Measurements from ENCODE around the gene NXNL1.

NXNL1 gene

GRCh38 chr19:17419621-17420474, 40.9 kb downstream of the NXNL1 start, which contains the start of gene MVB12A:
TSS of gene MVB12A (plus strand) at chr19:17420047. CDS start at chr19:17420136, 89 bp downstream.
- DNase-seq (ENCODE audit: low spot score), result peak; percentile 99

DNA sequence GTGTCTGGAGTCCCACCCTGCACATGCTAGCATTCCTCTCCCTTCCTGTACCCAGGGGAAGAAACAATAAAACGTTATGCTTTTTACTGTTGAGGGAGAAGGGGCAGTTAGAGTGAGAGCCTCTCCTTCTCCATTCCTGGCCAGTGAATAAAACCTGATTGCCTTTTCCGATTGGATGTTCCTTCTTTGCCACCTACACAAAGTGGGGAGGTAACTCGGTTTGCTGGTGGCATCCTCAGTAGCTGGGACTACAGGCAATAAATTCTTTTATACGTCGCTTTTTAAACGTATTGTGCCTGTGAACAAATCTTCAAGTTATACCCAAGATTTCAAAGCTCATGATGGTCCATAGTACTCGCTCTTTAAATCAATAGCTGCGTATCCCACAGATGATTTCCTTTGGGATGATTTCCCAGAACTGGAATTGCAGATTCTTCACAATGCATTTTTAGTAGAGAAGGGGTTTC, 41.5 kb downstream of the NXNL1 start:
- no peak for DNase-seq (ENCODE audit: low spot score)

DNA sequence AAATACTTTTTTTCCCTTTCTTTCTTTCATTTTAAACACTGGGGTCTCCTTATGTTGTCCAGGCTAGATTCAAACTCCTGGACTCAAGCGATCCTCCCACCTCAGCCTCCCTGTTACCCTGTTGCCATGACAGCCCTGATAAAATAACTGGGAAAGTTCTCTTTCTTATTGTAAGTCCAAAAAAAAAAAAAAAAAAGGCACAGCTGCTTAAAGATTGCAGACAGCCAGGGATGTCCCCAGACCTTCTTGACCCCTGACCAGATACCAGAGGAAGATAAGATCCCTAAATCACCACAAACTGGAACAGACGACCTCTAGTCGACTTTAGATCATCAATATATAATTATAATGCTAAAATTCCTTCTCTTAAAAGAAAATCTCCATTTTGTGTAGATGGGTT, 42.0 kb downstream of the NXNL1 start:
- no peak for DNase-seq (ENCODE audit: low spot score)

GRCh38 chr19:17415121-17415520, 45.6 kb downstream of the NXNL1 start:
- DNase-seq (ENCODE audit: low spot score), result no peak

DNA sequence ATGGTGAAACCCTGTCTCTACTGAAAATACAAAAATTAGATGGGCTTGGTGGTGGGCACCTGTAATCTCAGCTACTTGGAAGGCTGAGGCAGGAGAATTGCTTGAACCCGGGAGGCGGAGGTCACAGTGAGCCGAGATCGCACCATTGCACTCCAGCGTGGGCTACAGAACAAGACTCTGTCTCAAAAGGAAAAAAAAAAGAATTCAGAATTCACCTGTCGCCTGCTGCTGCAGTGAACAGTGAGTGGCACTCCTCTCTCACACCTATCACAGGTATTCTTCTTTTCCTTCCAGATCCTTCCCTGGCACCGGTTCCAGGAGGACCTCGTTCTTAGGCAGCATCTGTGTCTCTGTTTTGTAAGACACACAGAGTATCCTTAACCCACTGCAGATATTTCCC, 46.6 kb downstream of the NXNL1 start:
- DNase-seq (ENCODE audit: low spot score), result no peak

GRCh38 chr19:17411801-17412200, 48.9 kb downstream of the NXNL1 start:
- no peak for DNase-seq (ENCODE audit: low spot score)

GRCh38 chr19:17409990-17410389, 50.7 kb downstream of the NXNL1 start:
- DNase-seq (ENCODE audit: low spot score), result no peak

DNA sequence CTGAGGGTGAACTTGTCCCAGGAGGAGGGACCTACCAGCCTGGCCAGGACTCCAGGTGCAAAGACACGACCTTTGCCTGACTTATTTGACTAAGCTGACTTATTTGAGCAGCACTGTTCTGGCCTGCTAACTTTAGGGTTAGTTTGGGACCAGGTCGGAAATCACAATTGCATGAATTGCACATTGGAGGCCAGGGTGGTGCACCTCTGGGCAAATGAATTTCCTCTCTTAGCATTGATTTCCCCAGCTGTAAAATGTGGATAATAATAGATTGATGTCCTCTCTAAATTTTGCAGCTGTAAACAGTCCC, 53.9 kb downstream of the NXNL1 start:
- no peak for DNase-seq (ENCODE audit: low spot score)

DNA sequence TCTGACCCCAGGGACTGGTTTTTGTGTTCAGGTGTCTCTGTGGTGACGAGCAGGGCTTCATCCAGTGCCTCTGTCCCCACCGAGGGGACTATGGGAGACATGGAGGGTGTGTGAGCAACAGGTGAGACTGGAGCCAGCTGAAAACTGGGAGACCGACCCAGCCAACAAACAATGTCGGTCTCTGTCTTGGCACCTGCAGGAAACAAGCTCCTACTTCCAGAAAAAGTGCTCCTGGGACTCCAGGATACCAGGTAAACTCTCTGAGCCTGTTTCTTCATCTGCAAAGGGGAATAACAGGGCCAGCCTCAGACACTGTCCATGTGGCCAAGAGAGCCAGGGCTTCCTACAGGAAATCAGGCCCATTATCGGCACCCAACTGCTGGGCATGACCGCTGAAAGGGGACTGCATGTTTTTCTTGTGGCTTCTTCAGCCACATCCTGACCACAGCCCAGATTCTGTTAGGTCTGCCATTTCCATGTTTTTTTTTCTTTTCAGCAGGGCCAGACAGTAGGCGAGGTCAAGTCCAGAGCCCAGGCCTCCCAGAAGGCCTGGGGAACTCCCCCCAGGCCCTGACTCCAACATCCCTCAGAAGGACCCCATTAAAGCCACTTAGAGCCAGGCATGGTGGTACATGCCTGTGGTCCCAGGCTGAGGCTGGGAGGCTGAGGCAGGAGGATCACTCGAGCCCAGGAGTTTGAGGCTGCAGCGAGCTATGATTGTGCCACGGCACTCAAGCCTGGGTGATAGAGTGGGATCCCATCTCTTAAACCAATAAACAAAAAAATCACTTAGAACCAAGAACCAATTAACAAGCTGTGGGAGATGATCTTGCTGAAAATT, 54.5 kb downstream of the NXNL1 start:
- peak; percentile 86 for DNase-seq (ENCODE audit: low spot score)

Data from SW480 (cell line).